AG09319 (cell line): Measurements from ENCODE around the gene ANKMY1.

ENCODE experiments used
- DNase-seq: peaks from one replicate; pipeline ENCODE4 v3.0.0-alpha.2; 2010; ENCODE audit warnings: low read depth; ENCODE audit errors: extremely low read depth
- CTCF ChIP-seq: IDR thresholded peaks from 2 replicates; pipeline ENCODE4 v1.5.1; 2011; ENCODE audit warnings: low read depth, mild to moderate bottlenecking, inconsistent platforms, low read length, moderate library complexity

Gene ANKMY1

GRCh38 chr2:240436683-240437550 lies 120.9 kb downstream of the ANKMY1 start:
- DNase-seq: no peak
- TF ChIP-seq CTCF: no peak

GRCh38 chr2:240435948-240436682 lies 121.7 kb downstream of the ANKMY1 start:
- DNase-seq: no peak

GRCh38 chr2:240435457-240435947 lies 122.3 kb downstream of the ANKMY1 start, which contains the start of gene GPC1:
Gene GPC1 (plus strand): TSS chr2:240435663. CDS start chr2:240435919, 256 bp downstream.
- TF ChIP-seq CTCF: no peak
- peak; percentile 61 for DNase-seq

More at GRCh38 chr2:240435948-240436682, 121.7 kb downstream of the ANKMY1 start:
- no peak for TF ChIP-seq CTCF

GRCh38 chr2:240434728-240435456 lies 122.9 kb downstream of the ANKMY1 start:
- peak; percentile 83 for DNase-seq
- TF ChIP-seq CTCF: no peak

GRCh38 chr2:240433973-240434727 lies 123.6 kb downstream of the ANKMY1 start:
- peak; percentile 73 for DNase-seq
- TF ChIP-seq CTCF: no peak

GRCh38 chr2:240432820-240433801 lies 124.7 kb downstream of the ANKMY1 start:
- no peak for TF ChIP-seq CTCF
- DNase-seq: no peak
